GM11168 (cell line): ENCODE data around the gene CTDSPL.
"Not testable (repeated sequence)": the region's sequence is repeated elsewhere in the genome, so short reads cannot be mapped to it uniquely, and the experiment has no call there.

ENCODE experiments used
- in situ Hi-C: fragments of 300-500 bp; cut with MboI; formaldehyde crosslinking; loops from one replicate; pipeline ENCODE4 v1.12.0; 2022; ENCODE audit warnings: low sequenced_read_pairs; ENCODE audit not compliant: unreplicated experiment

Gene CTDSPL

GRCh38 chr3:37861620-37862041, at the start of gene CTDSPL:
CTDSPL (plus strand) TSS chr3:37861880; CDS start chr3:37862200, 320 bp downstream.
- in situ Hi-C loops, result no loop called here

GRCh38 chr3:37812499-37812896, 49.2 kb upstream of the CTDSPL start:
- in situ Hi-C loops, result no loop called here

- in situ Hi-C loops, result no loop called here
Observed at GRCh38 chr3:37813403-37813802, 48.3 kb upstream of the CTDSPL start.

GRCh38 chr3:37814547-37814946, 47.1 kb upstream of the CTDSPL start:
- in situ Hi-C loops, result no loop called here

GRCh38 chr3:37815156-37815555, 46.5 kb upstream of the CTDSPL start:
- in situ Hi-C loops, result not testable (repeated sequence)

- in situ Hi-C loops, result no loop called here
Observed at GRCh38 chr3:37816271-37816670, 45.4 kb upstream of the CTDSPL start.

- in situ Hi-C loops, result no loop called here
Observed at GRCh38 chr3:37819591-37819990, 42.1 kb upstream of the CTDSPL start.

GRCh38 chr3:37820286-37820685, 41.4 kb upstream of the CTDSPL start:
- in situ Hi-C loops, result no loop called here

- in situ Hi-C loops, result no loop called here
Observed at GRCh38 chr3:37823189-37823588, 38.5 kb upstream of the CTDSPL start.

GRCh38 chr3:37824090-37824953, 37.4 kb upstream of the CTDSPL start:
- in situ Hi-C loops, result no loop called here

GRCh38 chr3:37824954-37825328, 36.7 kb upstream of the CTDSPL start:
- in situ Hi-C loops, result no loop called here

- in situ Hi-C loops, result no loop called here
Observed at GRCh38 chr3:37825744-37826400, 35.8 kb upstream of the CTDSPL start.

- in situ Hi-C loops, result no loop called here
Observed at GRCh38 chr3:37826502-37826901, 35.2 kb upstream of the CTDSPL start.

- in situ Hi-C loops, result no loop called here
Observed at GRCh38 chr3:37826933-37827332, 34.7 kb upstream of the CTDSPL start.

- in situ Hi-C loops, result no loop called here
Observed at GRCh38 chr3:37832480-37832879, 29.2 kb upstream of the CTDSPL start.

- in situ Hi-C loops, result no loop called here
Observed at GRCh38 chr3:37833302-37834186, 28.1 kb upstream of the CTDSPL start.

- in situ Hi-C loops, result no loop called here
Observed at GRCh38 chr3:37836589-37836988, 25.1 kb upstream of the CTDSPL start.

- in situ Hi-C loops, result no loop called here
Observed at GRCh38 chr3:37847689-37848088, 14.0 kb upstream of the CTDSPL start.

GRCh38 chr3:37849146-37849923, 12.3 kb upstream of the CTDSPL start:
- in situ Hi-C loops, result no loop called here

- in situ Hi-C loops, result no loop called here
Observed at GRCh38 chr3:37852097-37852496, 9.6 kb upstream of the CTDSPL start.
